ENCODE data around the gene VWA5B1.

Gene VWA5B1

DNA sequence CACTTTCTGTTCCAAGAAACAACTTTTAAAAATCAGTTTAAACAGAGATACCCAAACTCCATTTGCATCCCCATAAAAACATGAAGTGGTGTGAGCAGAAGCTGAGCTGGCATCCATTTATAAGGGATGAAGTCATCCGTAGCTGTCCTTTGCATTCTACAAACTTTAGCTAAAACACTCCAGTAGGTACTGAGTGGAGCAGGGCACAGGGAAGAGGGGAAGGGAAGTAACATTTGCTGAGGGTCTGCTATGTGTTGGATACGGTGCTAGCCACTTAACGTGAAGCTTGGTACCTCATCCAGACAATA, 32.9 kb downstream of the VWA5B1 start:
- no peak for DNase-seq

DNA sequence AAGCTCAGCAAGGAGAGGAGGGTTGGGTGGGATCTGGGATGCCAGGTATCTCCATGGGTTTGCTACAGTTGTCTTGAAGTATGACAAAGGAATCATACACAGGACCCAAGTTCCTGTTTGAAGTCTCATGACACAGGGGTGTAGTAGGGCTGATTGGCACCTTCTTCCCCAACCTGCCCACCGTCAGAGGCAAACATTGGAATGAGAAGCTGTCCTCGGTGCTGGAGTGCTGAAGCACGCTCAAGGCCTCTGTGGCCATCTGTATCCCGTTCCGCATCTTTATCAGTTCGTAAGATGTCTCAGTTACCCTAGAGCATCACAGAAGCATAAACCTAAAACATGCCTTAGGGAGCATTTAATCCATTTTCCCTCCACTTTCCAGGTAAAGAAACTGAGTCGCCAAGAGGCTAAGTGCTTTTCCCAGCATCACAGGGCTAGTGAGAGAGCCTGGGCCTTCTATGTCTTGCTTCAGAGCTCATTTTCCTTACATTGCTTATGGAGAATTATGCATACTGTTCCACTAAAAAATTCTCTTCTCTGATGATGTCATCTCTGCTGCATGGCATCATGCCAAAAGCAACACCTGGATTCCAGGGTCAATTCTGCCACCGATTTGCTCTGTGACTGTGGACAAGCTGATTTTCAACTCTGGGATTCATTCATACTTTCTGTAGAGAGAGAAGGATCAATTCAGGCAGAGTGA, 34.2 kb downstream of the VWA5B1 start:
- no peak for DNase-seq

DNA sequence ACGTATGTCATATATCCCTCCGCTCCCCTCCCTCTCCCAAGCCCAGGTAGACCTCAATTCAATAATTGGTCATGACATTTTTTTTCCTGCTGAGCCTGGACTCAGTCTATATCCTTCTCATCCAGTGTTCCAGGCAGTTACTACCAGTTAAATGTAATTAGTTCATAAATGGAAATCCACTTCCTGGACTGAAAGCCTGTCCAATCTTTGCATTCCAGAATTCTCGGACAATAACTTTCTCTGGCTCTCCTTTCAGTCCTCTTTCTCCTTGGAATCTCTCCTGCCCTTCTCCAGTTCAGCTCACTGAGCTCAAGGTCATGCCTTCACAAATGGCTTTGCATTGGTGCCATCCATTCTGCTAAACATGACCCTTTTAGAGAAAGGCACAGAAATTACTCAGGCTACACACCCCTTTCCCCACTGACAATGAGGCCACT, 34.8 kb downstream of the VWA5B1 start:
- no peak for DNase-seq

DNA sequence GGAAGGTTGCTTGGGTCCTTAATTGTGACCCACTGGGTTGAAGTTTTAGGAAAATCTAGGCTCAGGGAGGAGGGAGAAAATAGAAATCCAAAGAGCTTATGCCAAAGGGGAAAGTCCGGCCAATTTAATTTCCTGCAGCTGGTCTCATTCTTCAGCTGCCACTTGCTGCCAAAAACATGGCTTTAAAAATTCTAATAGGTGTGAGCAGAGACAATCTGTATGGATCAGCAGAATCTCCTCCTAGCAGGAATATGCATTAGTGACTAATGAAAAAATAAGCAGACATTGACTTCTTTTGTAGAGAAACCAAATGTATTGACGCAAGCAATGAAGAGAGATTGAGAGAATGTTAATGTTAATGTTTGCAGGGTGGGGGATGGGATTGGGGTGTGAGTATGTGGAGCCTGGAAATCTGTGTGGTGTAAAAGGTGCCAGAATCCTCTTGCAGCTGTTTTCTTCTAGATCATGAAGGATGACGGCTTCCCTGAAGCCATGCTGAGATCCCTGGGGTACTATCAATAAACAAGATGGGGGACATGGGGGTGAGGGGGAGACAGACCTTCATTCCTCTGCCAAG, 35.3 kb downstream of the VWA5B1 start:
- DNase-seq: no peak

DNA sequence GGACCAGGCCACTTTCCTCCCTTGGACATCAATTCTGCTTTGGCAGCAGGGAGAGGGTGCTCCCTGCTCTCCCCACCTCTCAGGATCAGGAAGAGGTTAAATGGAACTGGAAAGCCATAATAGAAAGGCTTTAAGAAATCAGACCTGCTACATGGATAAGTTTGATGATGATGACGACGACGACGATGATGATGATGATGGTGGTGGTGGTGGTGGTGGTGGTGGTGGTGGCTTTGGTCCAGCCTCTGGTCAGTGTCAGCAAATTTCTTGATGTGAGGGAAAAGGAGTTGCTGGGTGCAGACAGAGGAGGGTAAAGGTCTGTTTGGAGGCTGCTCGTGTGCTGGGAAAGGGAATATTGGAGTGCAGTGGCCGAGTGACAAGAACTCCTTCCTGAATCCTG, 36.8 kb downstream of the VWA5B1 start:
- no peak for DNase-seq

DNA sequence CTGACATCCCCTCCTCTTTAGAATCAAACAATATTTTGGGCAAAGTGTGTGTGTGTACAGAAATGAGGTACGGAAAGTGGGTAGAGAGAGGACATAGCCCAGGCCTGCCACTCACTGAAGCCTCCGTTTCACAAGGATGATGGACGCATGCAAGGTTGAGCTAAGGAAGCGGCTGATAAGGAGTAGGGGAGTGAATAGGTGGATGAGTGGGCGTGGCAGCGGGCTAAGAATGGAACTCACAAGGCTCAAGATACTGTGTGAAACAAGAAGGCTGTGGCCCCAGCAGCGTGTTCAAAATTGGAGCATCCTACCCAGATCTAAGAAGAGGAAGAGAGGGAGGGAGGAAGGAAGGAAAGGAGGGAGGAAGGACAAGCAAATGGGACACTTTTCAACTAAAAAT, 37.5 kb downstream of the VWA5B1 start:
- no peak for DNase-seq

DNA sequence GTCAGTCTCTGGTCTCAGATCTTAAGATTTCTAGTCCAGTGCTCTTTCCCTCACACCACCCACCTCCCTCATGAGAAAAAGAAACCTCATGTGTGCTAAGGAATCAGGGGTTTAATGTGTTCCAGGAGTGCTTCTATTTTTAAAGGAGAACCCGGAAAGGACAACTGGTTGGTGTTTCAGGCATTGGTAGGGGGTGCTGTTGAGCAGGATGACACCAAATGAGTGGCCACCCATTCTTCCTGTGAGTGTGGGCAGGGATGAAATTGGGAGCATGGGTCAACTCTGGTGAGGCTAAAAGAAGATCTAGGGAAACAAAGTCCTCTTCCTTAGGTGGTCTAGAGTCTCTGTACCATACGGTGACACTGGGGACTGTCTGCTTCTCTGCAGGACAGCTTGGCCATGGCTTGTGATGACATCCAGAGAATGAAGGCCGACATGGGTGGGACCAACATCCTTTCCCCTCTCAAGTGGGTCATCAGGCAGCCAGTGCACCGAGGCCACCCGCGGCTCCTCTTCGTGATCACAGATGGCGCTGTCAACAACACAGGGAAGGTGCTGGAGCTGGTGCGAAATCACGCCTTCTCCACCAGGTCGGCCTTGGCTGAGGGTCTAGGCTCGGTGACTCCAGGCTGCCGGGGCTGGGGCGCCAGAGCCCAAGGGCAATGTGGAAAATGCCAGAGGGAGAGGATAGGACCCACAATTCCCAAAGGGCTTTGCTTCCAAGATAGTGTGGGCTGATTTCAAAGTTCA, 39.3 kb downstream of the VWA5B1 start:
- no peak for DNase-seq

DNA sequence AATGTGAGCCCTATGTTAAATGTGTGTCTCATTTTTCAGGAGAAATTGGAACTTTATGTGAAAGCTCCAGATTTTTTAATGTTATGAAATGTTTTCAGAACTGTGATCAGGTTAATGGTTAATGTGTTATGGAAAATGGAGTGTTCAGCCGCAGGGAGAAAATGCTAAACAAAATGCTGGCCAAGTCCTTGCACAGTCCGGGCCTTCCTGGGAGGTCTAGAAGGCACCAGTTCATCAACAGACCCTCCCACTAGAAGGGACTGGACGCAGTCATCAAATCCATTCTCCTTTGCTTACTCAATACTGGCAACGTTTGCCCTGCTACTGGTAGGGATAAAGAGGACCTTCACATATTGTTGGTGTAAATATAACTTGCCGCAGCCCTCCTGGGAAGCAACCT, 43.4 kb downstream of the VWA5B1 start:
- no peak for DNase-seq

DNA sequence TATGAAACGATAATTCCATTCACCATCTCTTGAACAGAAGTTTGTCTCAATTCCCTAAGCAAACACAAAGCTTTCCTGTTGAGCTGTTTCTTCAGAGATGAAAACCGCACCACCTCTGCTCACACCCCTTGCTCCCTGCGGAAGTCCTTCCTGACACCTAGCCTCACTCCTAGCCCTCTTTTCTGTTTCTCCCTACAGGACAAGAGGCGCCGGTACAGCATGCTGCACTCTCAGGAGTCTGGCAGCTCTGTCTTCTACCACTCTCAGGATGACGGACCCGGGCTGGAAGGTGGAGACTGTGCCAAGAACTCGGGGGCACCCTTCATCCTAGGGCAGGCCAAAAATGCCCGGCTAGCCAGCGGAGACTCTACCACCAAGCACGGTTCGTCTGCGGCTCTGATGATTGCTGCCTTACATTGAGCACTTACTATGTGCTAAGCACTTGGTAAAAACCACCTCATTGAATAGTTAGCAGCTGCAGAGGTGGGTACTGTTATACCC, 45.5 kb downstream of the VWA5B1 start:
- no peak for DNase-seq

DNA sequence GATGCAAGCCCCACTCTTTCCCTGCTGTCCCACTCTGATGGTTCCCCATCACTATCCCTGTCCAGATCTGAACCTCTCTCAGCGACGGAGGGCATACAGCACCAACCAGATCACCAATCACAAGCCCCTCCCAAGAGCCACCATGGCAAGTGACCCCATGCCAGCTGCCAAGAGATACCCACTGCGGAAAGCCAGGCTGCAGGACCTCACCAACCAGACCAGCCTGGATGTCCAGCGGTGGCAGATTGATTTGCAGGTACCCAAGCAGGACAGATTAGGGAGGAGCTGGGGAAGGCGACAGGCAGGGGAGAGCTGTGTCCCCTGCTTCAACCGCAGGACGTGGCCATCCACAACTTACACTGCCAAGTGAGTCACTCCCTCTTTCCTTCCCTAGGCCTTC, 46.9 kb downstream of the VWA5B1 start:
- DNase-seq: no peak

DNA sequence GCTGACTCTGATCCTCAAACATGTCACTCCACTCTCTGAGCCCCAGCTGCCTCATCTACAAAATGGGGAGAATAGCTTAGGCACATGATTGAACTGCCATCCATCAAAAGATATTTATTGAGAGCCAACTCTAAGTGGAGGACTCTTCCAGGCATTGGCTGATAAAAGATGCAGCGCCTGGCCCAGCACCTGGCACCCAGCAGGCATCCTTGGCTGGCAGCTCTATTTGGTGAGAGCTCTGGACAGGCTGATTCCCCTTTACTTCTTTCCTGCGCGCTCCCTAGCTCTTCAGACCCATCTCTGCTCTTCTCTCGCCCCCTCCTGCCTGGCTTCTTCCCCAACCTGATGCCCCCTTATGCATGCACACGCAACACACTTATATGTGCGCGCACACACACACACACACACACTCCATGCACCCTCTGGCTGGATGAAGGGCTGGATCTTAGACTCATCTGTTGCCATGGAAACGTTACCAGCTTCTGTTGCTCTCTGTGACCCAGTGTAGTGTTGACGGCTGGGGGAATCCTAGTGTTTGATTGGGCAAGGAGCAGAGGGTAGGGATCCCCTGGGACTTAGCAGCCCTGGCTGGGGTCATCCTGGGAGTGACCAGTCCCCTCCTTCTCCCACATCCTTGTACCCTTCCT, 49.3 kb downstream of the VWA5B1 start:
- DNase-seq: no peak

DNA sequence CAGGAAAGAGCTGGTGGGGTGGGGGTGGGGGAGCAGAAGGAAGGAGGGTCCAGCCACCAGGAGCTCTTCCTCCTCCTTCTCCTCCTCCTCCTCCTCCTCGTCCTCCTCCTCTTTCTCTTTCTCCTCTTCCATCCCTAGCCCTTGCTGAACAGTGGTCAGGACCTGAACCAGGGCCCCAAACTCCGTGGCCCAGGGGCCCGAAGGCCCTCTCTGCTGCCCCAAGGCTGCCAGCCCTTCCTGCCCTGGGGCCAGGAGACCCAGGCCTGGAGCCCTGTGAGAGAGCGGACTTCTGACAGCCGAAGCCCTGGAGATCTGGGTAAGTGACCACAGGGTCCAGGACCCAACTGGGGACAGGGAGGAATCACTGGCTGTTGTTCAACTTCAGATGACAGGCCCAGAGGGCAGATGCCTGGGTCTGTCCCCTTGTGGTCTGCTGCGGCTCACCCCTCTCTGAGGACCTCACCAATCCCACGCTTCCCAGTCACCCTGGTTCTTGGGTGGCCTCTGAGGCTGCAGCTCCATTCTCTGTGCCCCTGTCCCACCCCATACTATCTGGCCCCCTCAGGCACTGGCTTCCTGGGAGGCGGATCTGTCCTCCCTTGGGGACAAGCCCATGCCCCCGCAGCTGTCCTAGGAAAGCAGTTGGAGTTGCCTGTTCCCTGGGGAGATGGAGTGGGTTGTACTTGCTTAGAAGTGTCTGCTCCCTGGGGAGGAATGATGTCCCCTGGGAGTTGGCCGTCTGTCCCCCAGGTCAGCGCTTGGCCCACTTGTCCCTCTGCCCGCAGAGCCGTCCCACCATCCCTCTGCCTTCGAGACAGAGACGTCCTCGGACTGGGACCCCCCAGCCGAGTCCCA, 51.8 kb downstream of the VWA5B1 start:
- DNase-seq: no peak

DNA sequence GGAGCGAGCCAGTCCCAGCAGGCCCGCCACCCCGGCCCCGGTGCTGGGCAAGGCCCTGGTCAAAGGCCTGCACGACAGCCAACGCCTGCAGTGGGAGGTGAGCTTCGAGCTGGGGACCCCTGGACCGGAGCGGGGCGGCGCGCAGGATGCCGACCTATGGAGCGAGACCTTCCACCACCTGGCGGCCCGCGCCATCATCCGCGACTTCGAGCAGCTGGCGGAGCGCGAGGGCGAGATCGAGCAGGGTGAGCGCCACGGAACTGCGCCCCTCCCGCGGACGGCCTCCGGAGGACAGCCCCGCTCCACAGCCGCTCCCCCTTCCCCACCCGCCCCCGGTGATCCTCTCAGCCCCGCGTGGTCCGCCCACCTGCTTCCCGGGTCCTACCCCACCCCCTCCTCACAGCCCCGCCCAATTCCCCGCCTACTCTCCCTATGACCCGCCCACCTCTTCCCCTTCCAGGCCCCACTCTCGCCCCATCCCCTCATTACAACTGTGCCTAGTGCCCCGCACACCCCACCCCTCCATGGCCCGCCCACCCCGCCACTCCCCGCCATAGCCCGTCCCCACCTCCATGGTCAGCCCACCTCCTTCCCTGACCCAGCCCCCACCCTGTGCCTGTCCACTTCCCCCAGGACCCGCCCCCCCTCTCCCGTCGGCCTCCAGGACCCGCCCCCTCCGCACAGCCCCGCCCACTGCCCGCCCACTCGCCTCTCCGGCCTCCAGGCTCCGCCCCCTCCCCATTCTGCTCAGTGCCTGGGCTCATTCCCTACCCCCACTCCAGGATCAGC, 52.7 kb downstream of the VWA5B1 start:
- no peak for DNase-seq

DNA sequence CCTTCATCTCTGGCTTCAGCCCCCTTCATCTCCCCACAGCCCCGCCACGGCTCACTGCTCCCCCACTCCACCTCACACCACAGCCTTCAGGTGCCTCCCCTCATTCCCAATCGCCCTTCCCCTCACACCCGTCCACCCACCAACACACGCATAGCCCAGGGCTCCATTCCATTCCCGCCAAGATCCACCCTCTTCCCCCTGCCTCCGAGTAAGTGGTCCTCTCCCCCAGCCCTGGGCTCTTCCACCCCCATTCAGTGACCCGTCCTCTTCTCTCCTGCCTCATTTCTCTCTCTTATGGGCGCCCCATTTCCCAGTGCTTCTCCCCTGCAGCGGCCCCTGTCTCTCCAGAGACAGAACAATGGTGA, 53.2 kb downstream of the VWA5B1 start:
- DNase-seq: no peak

DNA sequence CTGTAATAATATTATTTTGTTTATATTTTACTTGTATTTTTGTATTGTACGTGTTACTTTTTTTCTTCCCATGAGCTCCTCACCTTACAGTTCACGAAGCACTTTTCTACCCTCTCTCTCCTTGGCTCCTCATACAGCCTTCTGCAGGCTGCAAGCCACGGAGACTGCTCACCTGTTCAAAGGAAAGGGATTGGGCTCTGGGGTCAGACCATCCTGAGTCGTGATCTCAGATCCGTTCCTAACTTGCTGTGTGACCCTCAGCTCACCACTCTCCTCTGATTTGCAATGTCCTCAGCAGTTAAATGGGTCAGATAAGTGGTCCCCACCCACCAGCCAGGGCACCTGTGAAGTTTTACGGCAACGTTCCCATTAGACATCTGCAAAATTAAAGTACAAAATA, 54.1 kb downstream of the VWA5B1 start:
- DNase-seq: no peak

DNA sequence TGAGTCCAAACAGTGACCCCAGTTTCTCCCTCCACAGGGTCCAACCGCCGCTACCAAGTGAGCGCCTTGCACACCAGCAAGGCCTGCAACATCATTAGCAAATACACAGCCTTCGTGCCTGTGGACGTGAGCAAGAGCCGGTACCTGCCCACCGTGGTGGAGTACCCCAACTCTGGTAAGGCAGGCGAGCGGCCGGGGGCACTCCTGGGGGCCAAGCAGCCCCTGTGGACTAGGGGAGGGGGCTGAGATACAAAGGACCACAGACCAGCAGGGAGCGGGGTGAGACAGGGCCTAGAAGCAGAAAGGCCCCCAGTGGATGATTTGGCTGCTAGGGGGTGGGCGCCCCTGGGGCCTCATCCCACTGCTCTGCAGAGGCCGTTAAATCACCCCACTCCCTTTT, 54.7 kb downstream of the VWA5B1 start:
- no peak for DNase-seq

DNA sequence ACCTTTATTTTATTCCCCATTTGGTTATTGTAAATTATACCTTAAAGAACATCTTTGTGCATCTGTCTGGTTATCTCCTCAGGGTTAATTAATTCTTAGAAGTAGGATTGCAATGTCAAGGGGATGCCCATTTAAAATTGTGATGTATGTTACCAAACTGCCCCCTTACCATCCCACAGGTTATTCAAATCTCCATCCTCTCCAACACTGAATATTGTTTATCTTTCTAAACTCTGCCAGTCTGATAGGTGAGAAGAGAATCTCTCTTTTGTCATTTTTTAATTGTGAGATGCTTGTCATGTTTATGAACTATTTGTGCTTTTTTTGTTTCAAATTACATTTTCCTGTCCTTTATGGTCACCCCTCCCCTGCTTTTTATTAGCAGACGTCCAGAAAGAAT, 55.8 kb downstream of the VWA5B1 start:
- no peak for DNase-seq

DNA sequence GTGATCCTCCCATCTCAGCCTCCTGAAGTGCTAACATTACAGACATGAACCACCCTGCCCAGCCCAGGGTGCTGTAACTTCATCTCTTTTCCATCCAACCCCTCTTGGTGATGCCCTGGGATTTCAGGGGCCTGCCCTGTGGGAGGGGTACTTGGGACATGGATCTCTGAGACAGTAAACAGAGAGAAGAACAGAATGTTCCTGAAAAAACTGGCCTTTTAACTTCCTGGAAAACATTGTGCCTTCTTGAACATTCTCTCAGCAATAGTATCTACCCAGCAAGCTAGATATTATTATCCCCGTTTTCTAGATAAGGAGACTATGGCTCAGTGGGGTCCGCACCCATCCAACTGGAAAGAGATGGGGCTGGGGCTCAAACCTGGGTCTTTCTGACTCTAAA, 57.0 kb downstream of the VWA5B1 start:
- no peak for DNase-seq

DNA sequence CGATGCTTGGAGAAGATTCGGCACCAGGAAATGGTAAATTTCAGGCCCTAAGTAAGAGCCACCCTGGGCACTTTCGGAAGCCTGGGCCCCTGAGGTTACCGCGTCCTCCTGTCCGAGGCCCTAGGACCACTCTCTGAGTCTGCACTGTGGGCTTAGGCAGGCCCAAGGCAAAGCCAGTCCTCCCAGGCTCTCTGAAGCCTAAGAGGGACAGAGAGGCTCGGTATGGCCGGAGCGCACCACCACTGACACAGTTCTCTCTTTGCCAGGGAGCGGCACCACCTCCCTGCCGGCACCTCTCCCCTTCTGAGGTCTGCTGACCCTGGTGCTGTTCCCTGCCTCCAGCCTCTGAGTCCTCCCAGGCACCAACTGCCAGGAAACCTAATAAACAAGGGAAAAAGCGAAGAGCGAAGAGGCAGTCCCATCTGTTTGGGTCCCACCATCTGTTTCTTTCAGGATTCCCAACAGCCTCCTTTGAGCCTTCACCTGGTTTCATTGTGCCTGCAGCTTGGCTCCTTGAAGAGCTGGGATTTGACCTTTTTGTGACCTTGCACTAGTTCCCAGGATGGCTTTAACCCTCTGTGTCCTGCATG, 57.7 kb downstream of the VWA5B1 start:
- DNase-seq: no peak

DNA sequence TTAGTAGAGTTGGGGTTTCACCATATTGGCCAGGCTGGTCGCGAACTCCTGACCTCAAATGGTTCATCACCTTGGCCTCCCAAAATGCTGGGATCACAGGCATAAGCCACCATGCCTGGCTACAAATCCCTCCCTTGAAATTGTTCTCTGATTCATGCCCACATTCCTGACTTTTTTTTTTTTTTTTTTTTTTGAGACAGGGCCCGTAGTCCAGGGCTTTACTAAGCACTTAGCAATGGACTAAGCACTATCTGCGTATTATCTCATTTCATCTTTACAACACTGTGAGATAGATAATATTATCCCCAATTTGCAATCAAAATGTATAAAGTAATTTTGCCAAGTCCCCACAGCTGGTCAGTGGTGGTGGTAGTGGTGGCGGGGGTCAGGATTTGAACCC, 58.9 kb downstream of the VWA5B1 start:
- no peak for DNase-seq

DNA sequence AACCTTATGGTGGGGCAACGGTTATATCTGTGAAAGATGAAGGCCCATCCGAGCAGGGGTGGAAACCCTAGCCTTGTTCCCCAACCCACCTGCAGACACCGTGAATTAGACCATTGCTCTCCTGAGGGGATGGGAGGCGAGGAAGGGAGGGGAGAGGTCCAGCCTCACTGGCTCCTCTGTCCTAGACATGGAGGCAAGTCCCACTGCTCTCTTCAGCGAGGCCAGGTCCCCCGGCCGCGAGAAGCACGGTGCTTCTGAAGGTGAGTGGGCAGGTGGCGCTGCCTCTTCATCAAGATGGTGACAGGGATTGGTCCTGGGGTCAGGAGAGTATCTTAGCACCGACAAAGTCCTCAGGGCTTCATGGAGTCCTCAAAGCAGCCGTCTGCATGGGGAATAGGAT, 59.3 kb downstream of the VWA5B1 start:
- DNase-seq: no peak

DNA sequence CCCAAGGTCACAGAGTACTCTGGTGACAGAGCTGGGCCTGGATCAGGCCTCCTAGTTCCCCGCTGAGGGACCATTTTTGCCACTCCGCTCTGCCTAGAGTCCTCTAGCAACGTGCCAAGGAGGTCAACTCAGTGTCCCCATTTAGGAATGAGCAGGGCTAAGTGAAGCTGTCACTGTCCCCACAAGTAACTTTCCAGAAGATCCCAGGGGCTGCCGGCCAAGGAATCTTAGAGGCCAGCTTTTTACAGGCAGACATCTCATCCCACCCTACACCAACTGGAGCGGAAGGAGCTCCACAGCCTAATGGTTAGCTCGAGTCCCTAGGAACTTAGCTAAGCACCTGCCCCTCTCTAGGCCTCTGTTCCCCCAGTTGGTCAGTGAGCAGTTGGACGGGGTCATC, 59.7 kb downstream of the VWA5B1 start:
- DNase-seq: no peak
